Skeletal muscle tissue (tissue), 4 donors: ENCODE measurements around the gene LRP5. TPM values are rescaled to one million over a fixed set of nuclear protein-coding genes. Genes with fewer than 3 reads are reported as not detected.
"Not testable (repeated sequence)": the region's sequence is repeated elsewhere in the genome, so short reads cannot be mapped to it uniquely, and the experiment has no call there.

Source experiments
- H3K27ac ChIP-seq: one replicate; pipeline ENCODE4 v1.7.0; 2013; ENCODE audit warnings: mild to moderate bottlenecking, low read depth, low read length, inconsistent platforms
- H3K27me3 ChIP-seq, 3 donors: one replicate each; pipeline ENCODE4 v1.7.0; 2013; ENCODE audit warnings: low read length in 3 of 3; ENCODE audit not compliant: control insufficient read depth in 3 of 3, insufficient read depth in 3 of 3
- H3K36me3 ChIP-seq, 3 donors: one replicate each; pipeline ENCODE4 v1.7.0; 2013; ENCODE audit warnings: low read length in 3 of 3; ENCODE audit not compliant: control insufficient read depth in 3 of 3, insufficient read depth in 3 of 3
- H3K4me1 ChIP-seq, 3 donors: one replicate each; pipeline ENCODE4 v1.7.0; 2013; ENCODE audit warnings: low read length in 3 of 3, mild to moderate bottlenecking in 3 of 3; ENCODE audit not compliant: control insufficient read depth in 3 of 3, insufficient read depth in 3 of 3
- H3K4me3 ChIP-seq, 3 donors: one replicate each; pipeline ENCODE4 v1.7.0; 2013; ENCODE audit warnings: low read length in 3 of 3
- H3K9ac ChIP-seq, 3 donors: one replicate each; pipeline ENCODE4 v1.7.0; 2013; ENCODE audit warnings: low read length in 3 of 3, mild to moderate bottlenecking in 3 of 3, moderate library complexity in 2 of 3, low read depth in 1 of 3
- H3K9me3 ChIP-seq, 3 donors: one replicate each; pipeline ENCODE4 v1.7.0; 2013; ENCODE audit warnings: low read length in 3 of 3; ENCODE audit not compliant: control insufficient read depth in 3 of 3
- total RNA-seq: library from RNA; depleted of rRNA; stranded (reverse); fragments of >200 nt; gene quantifications from one replicate; pipeline ENCODE4 v1.2.3, GENCODE V29; 2014
- donor health status: Osteomylitis.

Gene LRP5
- total RNA-seq, 1 donor from 2014 or later: 31.3 TPM

DNA sequence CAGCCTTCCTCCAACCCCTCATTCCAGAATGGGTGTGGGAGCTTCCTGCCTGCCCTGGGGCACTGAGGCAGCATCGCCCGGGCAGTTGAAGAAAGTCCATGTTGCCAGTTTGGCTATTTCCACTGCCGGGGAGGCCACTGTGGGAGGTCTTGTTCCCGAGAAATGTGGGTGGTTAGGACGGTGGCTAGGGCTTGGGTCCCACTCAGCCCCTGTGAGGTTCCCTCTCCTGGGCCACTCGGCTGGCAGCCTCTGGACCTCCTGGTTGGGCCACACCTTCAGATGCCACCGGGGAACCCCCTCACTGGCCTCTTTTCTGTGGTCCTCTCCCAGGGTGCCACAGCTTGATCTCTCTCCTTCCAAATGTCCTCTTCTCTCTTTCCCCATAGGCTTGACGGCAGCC is 143.1 kb downstream of the LRP5 start:
- Histone ChIP-seq H3K27me3 (no peaks in the 10 kb centered on the region), H3K9me3 (no peaks in the 10 kb centered on the region), H3K4me3 (no peak overlapping the region), H3K36me3 (no peaks in the 10 kb centered on the region), H3K27ac (no peak overlapping the region), H3K4me1 (peaks cover 0 to 3% (median 0%) of the 10 kb centered on the region in 3 donors), H3K9ac (no peak overlapping the region)

DNA sequence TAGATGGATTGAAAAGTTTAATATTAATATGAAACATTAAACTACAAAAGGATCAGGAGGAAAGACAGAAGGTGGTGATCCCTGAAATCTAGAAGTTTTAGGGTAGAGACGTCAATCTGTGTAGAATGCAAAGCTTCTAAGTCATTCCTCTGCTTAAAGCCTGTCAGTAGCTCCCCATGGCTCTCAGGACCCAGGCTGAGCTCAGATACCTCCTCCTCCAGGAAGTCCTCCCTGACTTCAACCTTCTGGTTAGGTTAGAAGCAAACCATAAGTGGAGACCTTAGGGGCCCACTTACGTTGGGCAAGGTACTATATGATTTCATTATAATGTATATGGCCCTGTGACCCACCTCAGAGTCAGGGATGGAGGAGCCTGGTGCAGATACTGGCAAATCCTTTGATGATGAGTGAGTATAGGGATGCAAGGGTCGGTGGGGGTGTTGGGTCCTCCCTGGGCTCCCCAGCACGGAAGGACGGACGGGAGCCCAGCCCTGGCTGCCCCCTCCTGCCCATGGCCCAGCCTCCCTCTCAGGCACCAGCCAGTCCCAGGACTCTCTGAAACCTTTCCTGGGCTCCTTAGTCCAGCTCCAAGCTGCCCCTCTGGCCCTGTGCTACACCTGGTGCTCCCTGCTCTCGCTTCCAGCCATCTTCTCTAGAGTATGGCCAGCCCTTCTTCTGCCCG is 145.0 kb downstream of the LRP5 start:
- no peak overlapping the region for H3K4me3 ChIP-seq
- H3K4me1 ChIP-seq: peaks cover 3 to 12% (median 9%) of the 10 kb centered on the region in 3 donors
- H3K9me3 ChIP-seq: no peaks in the 10 kb centered on the region
- no peak overlapping the region for H3K27ac ChIP-seq
- no peak overlapping the region for H3K9ac ChIP-seq
- H3K36me3 ChIP-seq: no peaks in the 10 kb centered on the region
- no peaks in the 10 kb centered on the region for H3K27me3 ChIP-seq

DNA sequence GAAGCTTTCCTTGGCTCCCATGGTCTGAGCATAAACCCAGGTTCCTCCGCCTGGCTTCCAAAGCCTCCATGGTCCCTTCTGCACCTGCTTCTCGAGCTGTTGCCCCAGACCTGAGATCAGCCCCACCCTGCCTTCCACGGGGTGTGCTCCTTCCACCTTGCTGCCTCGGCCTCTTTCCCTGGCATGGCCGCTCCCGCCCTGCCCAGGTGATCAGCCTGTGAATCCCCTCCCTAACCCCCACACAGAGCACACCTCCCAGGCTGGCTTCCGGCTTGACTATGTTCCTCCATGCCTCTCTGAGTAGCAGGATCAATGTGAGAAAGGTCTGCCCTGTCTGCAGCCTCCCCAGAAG is 145.5 kb downstream of the LRP5 start:
- H3K4me1 ChIP-seq: peaks cover 7 to 17% (median 14%) of the 10 kb centered on the region in 3 donors
- no peaks in the 10 kb centered on the region for H3K9me3 ChIP-seq
- H3K9ac ChIP-seq: no peak overlapping the region
- no peaks in the 10 kb centered on the region for H3K27me3 ChIP-seq
- H3K4me3 ChIP-seq: no peak overlapping the region
- H3K27ac ChIP-seq: no peak overlapping the region
- H3K36me3 ChIP-seq: no peaks in the 10 kb centered on the region

GRCh38 chr11:68458340-68458739 is 145.9 kb downstream of the LRP5 start:
- not testable (repeated sequence) for H3K27me3 ChIP-seq, H3K9ac ChIP-seq, H3K4me3 ChIP-seq, H3K9me3 ChIP-seq, H3K36me3 ChIP-seq, H3K27ac ChIP-seq
- H3K4me1 ChIP-seq: peaks cover 8 to 20% (median 17%) of the 10 kb centered on the region in 3 donors

DNA sequence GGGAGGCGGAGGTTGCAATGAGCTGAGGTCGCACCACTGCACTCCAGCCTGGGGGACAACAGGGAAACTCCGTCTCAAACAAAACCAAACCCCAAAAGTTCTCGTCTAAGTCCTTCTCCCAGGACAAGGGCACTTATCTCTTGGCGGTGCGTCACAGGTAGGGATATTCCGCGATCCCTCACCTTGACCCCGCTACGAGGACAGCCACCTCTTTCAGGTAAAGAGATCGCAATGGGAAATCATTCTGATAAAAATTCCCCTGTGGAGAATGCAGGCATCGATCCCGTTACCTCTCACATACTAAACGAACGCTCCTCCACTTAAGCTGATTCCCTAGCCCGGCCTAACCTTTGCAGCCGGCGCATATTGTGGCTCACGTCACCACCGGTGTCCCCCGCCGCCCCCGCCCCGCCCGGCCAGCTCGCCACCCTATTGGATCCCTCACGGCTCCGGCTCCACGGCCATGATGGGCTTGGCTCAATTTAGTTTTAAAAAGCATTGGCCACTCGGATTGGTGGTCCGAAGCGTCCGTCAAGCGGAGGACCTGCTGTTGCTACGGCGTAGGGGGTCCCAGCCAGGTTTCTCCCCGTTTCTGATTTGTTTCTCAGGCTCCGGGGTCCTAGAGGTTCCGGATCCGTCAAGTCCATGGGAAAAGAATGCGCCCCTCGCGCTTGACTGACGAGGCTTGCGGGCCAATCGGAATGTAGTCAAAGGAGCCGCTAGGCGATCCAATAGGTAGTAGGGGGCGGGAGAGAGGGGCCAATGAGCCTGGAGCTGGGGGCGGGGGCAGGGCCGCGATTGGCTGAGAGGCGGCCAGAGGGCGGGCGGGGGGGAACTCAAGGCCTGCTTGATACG is 147.7 kb downstream of the LRP5 start:
- H3K4me3 ChIP-seq: peak overlapping the region; percentile 74 to 81 (median 78)
- H3K27me3 ChIP-seq: no peaks in the 10 kb centered on the region
- H3K9me3 ChIP-seq: no peaks in the 10 kb centered on the region
- no peaks in the 10 kb centered on the region for H3K36me3 ChIP-seq
- H3K4me1 ChIP-seq: peaks cover 17 to 33% (median 29%) of the 10 kb centered on the region in 3 donors
- peak overlapping the region; percentile 92 for H3K27ac ChIP-seq
- peak overlapping the region; percentile 85 to 92 (median 87) for H3K9ac ChIP-seq

DNA sequence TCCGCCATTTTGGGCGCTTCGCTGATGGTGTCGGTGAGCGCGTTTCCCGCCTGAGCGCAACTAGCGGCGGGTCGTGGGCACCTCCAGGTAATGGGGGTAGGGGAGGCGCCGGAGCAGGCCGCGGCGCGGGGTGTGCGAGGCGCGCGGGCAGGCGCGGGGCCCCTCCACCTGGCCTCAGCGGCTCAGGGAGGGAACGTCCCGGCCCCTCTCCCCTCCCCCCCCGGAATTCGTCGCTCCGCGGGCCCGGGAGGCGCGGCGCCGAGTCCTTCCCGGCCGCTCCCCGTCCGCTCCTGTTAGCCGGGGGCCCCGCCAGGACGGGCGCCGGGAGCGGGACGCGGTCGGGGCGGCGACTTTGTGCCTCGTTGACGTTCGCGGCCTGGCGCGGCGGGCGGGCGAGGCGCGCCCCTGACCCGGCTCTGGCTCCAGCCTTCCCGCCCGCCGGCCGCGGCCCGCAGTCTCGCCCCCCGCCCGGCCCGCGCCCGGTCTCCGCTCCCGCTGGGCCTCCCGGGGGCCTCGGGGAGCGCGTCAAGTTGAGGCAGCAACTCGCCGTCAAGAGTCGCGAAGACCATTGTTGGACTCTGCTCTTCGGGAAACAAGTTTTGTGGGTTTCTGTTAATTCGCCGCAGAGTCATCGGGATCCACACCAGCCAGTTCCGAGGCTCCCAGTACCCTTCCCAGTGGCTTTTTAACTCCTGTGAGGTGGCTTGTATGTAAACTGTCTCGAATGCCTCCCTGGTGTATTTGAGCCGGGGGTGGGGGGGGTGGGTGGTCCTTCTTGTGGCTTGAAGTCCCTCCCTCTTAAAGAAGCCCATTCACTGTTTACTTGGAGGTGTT is 148.6 kb downstream of the LRP5 start, which contains the start of gene PPP6R3:
PPP6R3 (plus strand) TSS at position 12 of the 834 bp plus-strand sequence. CDS start 76,913 bp downstream, outside the sequence.
- Histone ChIP-seq H3K4me1 (peaks cover 24 to 41% (median 37%) of the 10 kb centered on the region in 3 donors), H3K9ac (peak within 1 kb of the TSS; percentile 87 to 96 (median 92)), H3K27me3 (no peaks in the 10 kb centered on the region), H3K27ac (peak within 1 kb of the TSS; percentile 92), H3K9me3 (no peaks in the 10 kb centered on the region), H3K36me3 (no peaks in the 10 kb centered on the region), H3K4me3 (peak within 1 kb of the TSS; percentile 74 to 91 (median 78))

DNA sequence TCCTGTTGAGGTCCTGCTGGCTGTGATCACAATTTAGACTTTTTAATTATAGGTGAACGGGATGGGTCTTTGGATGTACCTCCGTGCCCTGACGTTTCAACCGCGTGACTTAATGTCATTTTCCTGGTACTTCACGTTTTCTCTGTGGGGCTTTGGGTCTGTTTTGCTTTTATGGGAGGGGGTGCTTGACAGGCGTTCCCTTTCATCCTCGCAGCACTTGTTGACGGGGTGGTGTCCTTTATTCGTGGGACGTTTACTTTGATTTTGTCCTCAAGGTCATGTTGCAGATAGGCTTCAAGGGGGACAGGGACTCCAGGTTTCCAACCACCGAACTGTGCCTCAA is 149.2 kb downstream of the LRP5 start:
- Histone ChIP-seq H3K4me3 (peak overlapping the region; percentile 74 to 91 (median 78)), H3K9ac (peak overlapping the region; percentile 87 to 96 (median 90)), H3K9me3 (no peaks in the 10 kb centered on the region), H3K36me3 (no peaks in the 10 kb centered on the region), H3K27me3 (no peaks in the 10 kb centered on the region), H3K4me1 (peaks cover 27 to 44% (median 40%) of the 10 kb centered on the region in 3 donors), H3K27ac (peak overlapping the region; percentile 92)

- peak overlapping the region; percentile 10 to 87 (median 47) for H3K9ac ChIP-seq
- no peaks in the 10 kb centered on the region for H3K36me3 ChIP-seq
- no peaks in the 10 kb centered on the region for H3K27me3 ChIP-seq
- no peaks in the 10 kb centered on the region for H3K9me3 ChIP-seq
- H3K4me3 ChIP-seq: peak overlapping the region in 1 of 3 donors; percentile 38
- peaks cover 38 to 57% (median 53%) of the 10 kb centered on the region in 3 donors for H3K4me1 ChIP-seq
- H3K27ac ChIP-seq: no peak overlapping the region
These were observed 151.3 kb downstream of the LRP5 start for GRCh38 chr11:68463714-68464113.

DNA sequence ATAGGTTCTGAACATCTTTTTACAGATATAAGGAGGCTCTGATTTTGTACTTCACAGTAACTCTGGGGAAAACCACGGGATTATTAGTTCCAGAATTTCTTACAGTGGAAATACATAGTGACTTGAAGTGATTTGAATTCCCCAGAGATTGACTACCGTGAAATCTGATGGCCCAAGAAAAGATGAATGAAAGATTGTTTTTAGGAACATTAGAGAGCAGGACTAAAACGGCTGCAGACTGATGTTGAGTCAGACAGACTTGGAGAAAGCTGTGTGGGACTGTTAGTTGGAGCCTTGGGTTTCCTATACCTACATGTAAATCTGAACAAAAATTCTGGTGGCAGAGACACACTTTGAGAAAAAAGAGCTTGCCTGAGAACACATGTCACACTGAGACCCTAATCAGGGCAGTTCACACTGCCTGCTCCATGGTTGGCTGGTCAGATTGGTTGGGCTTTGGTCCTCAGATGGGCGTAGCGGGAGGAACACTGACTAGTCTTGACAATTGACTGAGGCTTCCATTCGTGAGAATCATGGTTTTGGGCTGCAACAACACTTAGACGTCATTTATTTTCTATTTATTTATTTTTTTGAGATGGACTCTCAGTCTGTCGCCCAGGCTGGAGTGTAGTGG is 154.9 kb downstream of the LRP5 start:
- H3K27me3 ChIP-seq: no peaks in the 10 kb centered on the region
- H3K9me3 ChIP-seq: no peaks in the 10 kb centered on the region
- H3K27ac ChIP-seq: no peak overlapping the region
- no peak overlapping the region for H3K4me3 ChIP-seq
- H3K36me3 ChIP-seq: no peaks in the 10 kb centered on the region
- peaks cover 68 to 80% (median 76%) of the 10 kb centered on the region in 3 donors for H3K4me1 ChIP-seq
- H3K9ac ChIP-seq: no peak overlapping the region
